Renal cortical epithelial cell (primary cell): ENCODE measurements around the gene MB21D2. TPM values are rescaled to one million over a fixed set of nuclear protein-coding genes. Genes with fewer than 3 reads are reported as not detected.
"Not testable (repeated sequence)": the region's sequence is repeated elsewhere in the genome, so short reads cannot be mapped to it uniquely, and the experiment has no call there.

Experiments used
- DNase-seq: peaks from one replicate; pipeline ENCODE4 v3.0.0-alpha.2; 2011; ENCODE audit warnings: low read depth
- total RNA-seq: library from RNA; depleted of rRNA; stranded (reverse); fragments of >200 nt; gene quantifications from 2 replicates; pipeline ENCODE4 v1.2.3, GENCODE V29; 2014

MB21D2 gene
- total RNA-seq, 1 donor from 2014 or later: 13.9 TPM

GRCh38 chr3:192812743-192813383 lies 104.8 kb downstream of the MB21D2 start:
- peak; percentile 59 for DNase-seq

- no peak for DNase-seq
These were observed 111.9 kb downstream of the MB21D2 start for GRCh38 chr3:192805711-192806110.

GRCh38 chr3:192804502-192804901 lies 113.2 kb downstream of the MB21D2 start:
- DNase-seq: no peak

GRCh38 chr3:192802957-192803899 lies 114.4 kb downstream of the MB21D2 start:
- DNase-seq: peak; percentile 69

- no peak for DNase-seq
These were observed 115.7 kb downstream of the MB21D2 start for GRCh38 chr3:192801985-192802384.

GRCh38 chr3:192799721-192800120 lies 117.9 kb downstream of the MB21D2 start:
- no peak for DNase-seq

- DNase-seq: no peak
These were observed 122.6 kb downstream of the MB21D2 start for GRCh38 chr3:192795021-192795420.

GRCh38 chr3:192794216-192794615 lies 123.4 kb downstream of the MB21D2 start:
- DNase-seq: no peak

- not testable (repeated sequence) for DNase-seq
These were observed 128.7 kb downstream of the MB21D2 start for GRCh38 chr3:192788816-192789515.

GRCh38 chr3:192778508-192778907 lies 139.1 kb downstream of the MB21D2 start:
- DNase-seq: no peak

- not testable (repeated sequence) for DNase-seq
These were observed 143.3 kb downstream of the MB21D2 start for GRCh38 chr3:192774341-192774740.

GRCh38 chr3:192772240-192772894 lies 145.3 kb downstream of the MB21D2 start:
- DNase-seq: peak; percentile 28

- DNase-seq: no peak
These were observed 159.0 kb downstream of the MB21D2 start for GRCh38 chr3:192758654-192759053.

- no peak for DNase-seq
These were observed 166.5 kb downstream of the MB21D2 start for GRCh38 chr3:192751148-192751547.

GRCh38 chr3:192750201-192750600 lies 167.5 kb downstream of the MB21D2 start:
- no peak for DNase-seq

GRCh38 chr3:192747746-192748145 lies 169.9 kb downstream of the MB21D2 start:
- no peak for DNase-seq

GRCh38 chr3:192747145-192747544 lies 170.5 kb downstream of the MB21D2 start:
- DNase-seq: no peak

Other genes starting within 250 kb of the MB21D2 start
- 1.2 and 1.6 TPM in 2 replicates for gene FGF12, start 190.3 kb downstream of the MB21D2 start, total RNA-seq